ENCODE results near the gene ADAMTS14. TPM values are rescaled to one million over a fixed set of nuclear protein-coding genes. Genes with fewer than 3 reads are reported as not detected.
"Not testable (repeated sequence)": the region's sequence is repeated elsewhere in the genome, so short reads cannot be mapped to it uniquely, and the experiment has no call there.

The ADAMTS14 gene
- under 1 TPM; 0.24 to 0.37 TPM for total RNA-seq

- Mint-ChIP-seq H3K4me1 (ENCODE audit: low read depth) (peaks cover 7% of the 10 kb centered on the region), H3K27me3 (ENCODE audit: low read depth) (peaks cover 58% of the 10 kb centered on the region), H3K27ac (no peak within 1 kb of the TSS), H3K4me3 (peak within 1 kb of the TSS; percentile 68 to 69), H3K9me3 (no peaks in the 10 kb centered on the region), H3K36me3 (ENCODE audit: insufficient read depth in 2 of 2) (peaks cover 0 to 2% of the 10 kb centered on the region in 2 donors)
- peak; percentile 33 to 38 for DNase-seq
- peak; percentile 74 to 82 for ATAC-seq (replicated peaks in 1 of 2)
Measured at GRCh38 chr10:70672165-70673042, at the start of gene ADAMTS14. ADAMTS14 (plus strand) TSS chr10:70672506; CDS start chr10:70672803, 297 bp downstream.

- H3K27ac Mint-ChIP-seq, result no peak overlapping the region
Measured at GRCh38 chr10:70622541-70622940, 49.8 kb upstream of the ADAMTS14 start.

DNA sequence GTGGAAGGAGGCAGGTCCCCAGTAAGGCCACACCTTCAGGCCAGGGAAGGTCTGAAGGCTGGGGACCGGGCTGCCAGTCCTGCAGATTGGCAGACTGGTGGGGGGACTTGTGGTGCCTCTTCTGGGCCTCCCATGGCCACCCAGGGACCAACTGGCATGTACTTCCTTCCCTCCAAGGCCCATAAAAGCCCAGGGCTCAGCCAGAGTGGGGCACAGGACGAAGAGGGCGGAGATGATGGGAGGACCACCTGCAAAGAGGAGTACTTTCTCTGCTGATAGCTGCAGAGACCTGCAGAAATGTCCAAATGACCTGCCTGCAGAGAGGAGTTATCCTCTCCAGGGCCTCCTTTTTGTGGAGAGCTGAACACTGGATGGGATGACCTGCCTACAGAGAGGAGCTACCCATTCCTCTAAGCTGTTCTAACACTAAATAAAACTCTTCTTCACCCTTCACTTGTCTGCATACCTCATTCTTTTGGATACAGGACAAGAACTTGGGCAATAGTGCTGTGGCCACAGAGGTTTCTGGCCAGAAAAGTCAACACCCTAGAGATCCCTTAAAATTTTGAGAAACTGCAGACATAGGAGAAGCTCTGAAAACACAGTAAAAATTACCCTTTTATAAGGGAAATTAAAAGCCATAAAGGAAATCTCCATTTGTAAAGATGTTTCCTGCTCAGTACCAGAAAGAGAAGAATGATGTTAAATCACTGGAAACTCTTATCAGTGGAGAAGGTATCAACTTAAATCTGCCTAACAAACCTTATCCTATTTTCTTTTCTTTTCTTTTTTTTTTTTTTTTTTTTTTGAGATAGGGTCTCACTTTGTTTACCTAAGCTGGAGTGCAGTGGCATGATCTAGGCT lies 49.1 kb upstream of the ADAMTS14 start:
- Mint-ChIP-seq H3K4me3 (no peak overlapping the region), H3K9me3 (peaks cover 5 to 14% of the 10 kb centered on the region in 2 donors), H3K27ac (no peak overlapping the region), H3K36me3 (ENCODE audit: insufficient read depth in 2 of 2) (peaks cover 6 to 23% of the 10 kb centered on the region in 2 donors), H3K4me1 (ENCODE audit: low read depth) (peaks cover 16% of the 10 kb centered on the region), H3K27me3 (ENCODE audit: low read depth) (no peaks in the 10 kb centered on the region)
- DNase-seq (no peak), ATAC-seq (replicated peaks in 1 of 2) (no peak)

More at GRCh38 chr10:70622541-70622940, 49.8 kb upstream of the ADAMTS14 start:
- peaks cover under 1% of the 10 kb centered on the region for H3K27me3 Mint-ChIP-seq (ENCODE audit: low read depth)
- H3K4me3 Mint-ChIP-seq, result no peak overlapping the region
- ATAC-seq (replicated peaks in 1 of 2) (no peak), DNase-seq (no peak)
- peaks cover 4 to 11% of the 10 kb centered on the region in 2 donors for H3K9me3 Mint-ChIP-seq
- peaks cover 23% of the 10 kb centered on the region for H3K4me1 Mint-ChIP-seq (ENCODE audit: low read depth)
- peaks cover 6 to 18% of the 10 kb centered on the region in 2 donors for H3K36me3 Mint-ChIP-seq (ENCODE audit: insufficient read depth in 2 of 2)

- DNase-seq, result no peak
- no peak overlapping the region for H3K27ac Mint-ChIP-seq
- ATAC-seq (replicated peaks in 1 of 2), result no peak
- H3K4me1 Mint-ChIP-seq (ENCODE audit: low read depth), result peaks cover 5% of the 10 kb centered on the region
- H3K36me3 Mint-ChIP-seq (ENCODE audit: insufficient read depth in 2 of 2), result peaks cover 3 to 10% of the 10 kb centered on the region in 2 donors
- H3K4me3 Mint-ChIP-seq, result no peak overlapping the region
- no peaks in the 10 kb centered on the region for H3K27me3 Mint-ChIP-seq (ENCODE audit: low read depth)
- peaks cover 2 to 10% of the 10 kb centered on the region in 2 donors for H3K9me3 Mint-ChIP-seq
Measured at GRCh38 chr10:70626056-70626455, 46.2 kb upstream of the ADAMTS14 start.

GRCh38 chr10:70629338-70629737 lies 43.0 kb upstream of the ADAMTS14 start:
- Mint-ChIP-seq H3K4me3 (no peak overlapping the region), H3K4me1 (ENCODE audit: low read depth) (peaks cover 5% of the 10 kb centered on the region), H3K9me3 (peaks cover 2 to 8% of the 10 kb centered on the region in 2 donors), H3K27ac (no peak overlapping the region), H3K36me3 (ENCODE audit: insufficient read depth in 2 of 2) (peaks cover 2 to 10% of the 10 kb centered on the region in 2 donors), H3K27me3 (ENCODE audit: low read depth) (peaks cover 23% of the 10 kb centered on the region)
- DNase-seq (no peak), ATAC-seq (replicated peaks in 1 of 2) (no peak)

GRCh38 chr10:70631735-70632134 lies 40.6 kb upstream of the ADAMTS14 start:
- not testable (repeated sequence) for H3K36me3 Mint-ChIP-seq (ENCODE audit: insufficient read depth in 2 of 2); DNase-seq; H3K9me3 Mint-ChIP-seq; H3K27ac Mint-ChIP-seq; H3K4me1 Mint-ChIP-seq (ENCODE audit: low read depth); ATAC-seq (replicated peaks in 1 of 2); H3K4me3 Mint-ChIP-seq
- H3K27me3 Mint-ChIP-seq (ENCODE audit: low read depth), result peaks cover 27% of the 10 kb centered on the region

DNA sequence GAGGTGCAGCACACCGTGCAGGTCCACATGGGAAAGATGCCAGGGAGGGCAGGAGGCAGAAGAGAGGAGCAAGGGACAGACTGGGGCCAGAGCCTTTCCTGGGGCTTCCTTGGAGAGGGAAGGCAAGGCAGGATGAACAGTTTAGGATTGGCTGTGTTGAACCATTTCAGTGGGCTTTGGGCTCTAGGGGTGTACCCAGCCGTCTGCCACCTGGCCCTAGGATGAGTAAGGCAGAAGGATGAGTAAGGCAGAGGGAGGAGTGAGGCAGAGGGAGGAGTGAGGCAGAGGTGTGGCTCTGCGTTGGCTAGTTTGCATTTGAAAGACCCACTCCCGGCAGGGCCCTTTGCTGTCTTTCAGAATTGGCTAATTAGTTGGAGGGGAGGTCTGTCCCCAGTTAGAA lies 38.3 kb upstream of the ADAMTS14 start:
- Mint-ChIP-seq H3K4me1 (ENCODE audit: low read depth) (peaks cover 5% of the 10 kb centered on the region), H3K27me3 (ENCODE audit: low read depth) (peaks cover 27% of the 10 kb centered on the region), H3K9me3 (no peaks in the 10 kb centered on the region), H3K27ac (no peak overlapping the region), H3K4me3 (no peak overlapping the region), H3K36me3 (ENCODE audit: insufficient read depth in 2 of 2) (peaks cover 2% of the 10 kb centered on the region in 2 donors)
- DNase-seq, result no peak
- peak in 1 of 2 donors; percentile 54 for ATAC-seq (replicated peaks in 1 of 2)

GRCh38 chr10:70634515-70634914 lies 37.8 kb upstream of the ADAMTS14 start:
- H3K27me3 Mint-ChIP-seq (ENCODE audit: low read depth), result peaks cover 27% of the 10 kb centered on the region
- ATAC-seq (replicated peaks in 1 of 2); H3K4me3 Mint-ChIP-seq; H3K36me3 Mint-ChIP-seq (ENCODE audit: insufficient read depth in 2 of 2); H3K9me3 Mint-ChIP-seq; H3K27ac Mint-ChIP-seq; H3K4me1 Mint-ChIP-seq (ENCODE audit: low read depth); DNase-seq: not testable (repeated sequence)

- not testable (repeated sequence) for DNase-seq; H3K4me3 Mint-ChIP-seq; ATAC-seq (replicated peaks in 1 of 2); H3K36me3 Mint-ChIP-seq (ENCODE audit: insufficient read depth in 2 of 2); H3K4me1 Mint-ChIP-seq (ENCODE audit: low read depth); H3K27ac Mint-ChIP-seq; H3K9me3 Mint-ChIP-seq
- H3K27me3 Mint-ChIP-seq (ENCODE audit: low read depth), result peaks cover 11% of the 10 kb centered on the region
Measured at GRCh38 chr10:70639640-70640383, 32.5 kb upstream of the ADAMTS14 start.

DNA sequence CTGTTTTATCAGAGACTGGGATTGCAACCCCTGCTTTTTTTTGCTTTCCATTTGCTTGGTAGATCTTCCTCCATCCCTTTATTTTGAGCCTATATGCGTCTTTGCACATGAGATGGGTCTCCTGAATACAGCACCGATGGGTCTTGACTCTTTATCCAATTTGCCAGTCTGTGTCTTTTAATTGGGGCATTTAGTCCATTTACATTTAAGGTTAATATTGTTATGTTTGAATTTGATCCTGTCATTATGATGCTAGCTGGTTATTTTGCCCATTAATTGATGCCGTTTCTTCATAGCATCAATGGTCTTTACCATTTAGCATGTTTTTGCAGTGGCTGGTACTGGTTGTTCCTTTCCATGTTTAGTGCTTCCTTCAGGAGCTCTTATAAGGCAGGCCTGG lies 29.0 kb upstream of the ADAMTS14 start:
- peaks cover 11% of the 10 kb centered on the region for H3K27me3 Mint-ChIP-seq (ENCODE audit: low read depth)
- H3K4me3 Mint-ChIP-seq; DNase-seq; H3K9me3 Mint-ChIP-seq; ATAC-seq (replicated peaks in 1 of 2); H3K27ac Mint-ChIP-seq; H3K36me3 Mint-ChIP-seq (ENCODE audit: insufficient read depth in 2 of 2); H3K4me1 Mint-ChIP-seq (ENCODE audit: low read depth): not testable (repeated sequence)

DNA sequence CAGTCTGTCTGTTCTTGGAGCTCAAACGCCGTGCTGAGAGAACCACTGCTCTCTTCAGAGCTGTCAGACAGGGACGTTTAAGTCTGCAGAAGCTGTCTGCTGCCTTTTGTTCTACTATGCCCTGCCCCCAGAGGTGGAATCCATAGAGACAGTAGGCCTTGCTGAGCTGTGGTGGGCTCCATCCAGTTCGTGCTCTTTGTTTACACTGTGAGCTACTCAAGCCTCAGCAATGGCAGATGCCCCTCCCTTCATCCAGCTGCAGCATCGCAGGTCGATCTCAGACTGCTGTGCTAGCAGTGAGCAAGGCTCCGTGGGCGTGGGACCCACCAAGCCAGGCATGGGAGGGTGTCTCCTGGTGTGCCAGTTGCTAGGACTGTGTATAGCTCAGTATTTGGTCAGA lies 27.3 kb upstream of the ADAMTS14 start:
- not testable (repeated sequence) for ATAC-seq (replicated peaks in 1 of 2); H3K27ac Mint-ChIP-seq; H3K4me1 Mint-ChIP-seq (ENCODE audit: low read depth); DNase-seq; H3K4me3 Mint-ChIP-seq
- peaks cover 8 to 10% of the 10 kb centered on the region in 2 donors for H3K36me3 Mint-ChIP-seq (ENCODE audit: insufficient read depth in 2 of 2)
- peaks cover 11% of the 10 kb centered on the region for H3K27me3 Mint-ChIP-seq (ENCODE audit: low read depth)
- H3K9me3 Mint-ChIP-seq, result peaks cover 3 to 12% of the 10 kb centered on the region in 2 donors

DNA sequence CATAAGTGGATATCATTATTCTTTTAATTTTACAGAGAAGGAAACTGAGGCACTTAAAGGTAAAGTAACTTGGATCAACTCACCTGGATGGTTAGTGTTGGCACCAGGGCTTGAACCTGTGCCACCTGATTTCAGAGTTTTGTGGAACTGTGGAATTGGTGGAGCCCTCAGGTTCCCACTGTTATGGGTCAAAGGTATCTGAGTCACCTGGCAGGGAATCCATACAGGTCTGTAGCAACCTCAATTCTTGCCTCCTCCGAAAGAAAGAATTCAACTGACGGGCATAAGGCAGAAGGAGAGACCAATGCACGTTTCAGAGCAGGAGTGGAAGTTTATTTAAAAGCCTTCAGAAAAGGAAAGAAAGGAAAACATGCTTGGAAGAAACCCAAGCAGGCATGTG lies 25.2 kb upstream of the ADAMTS14 start:
- H3K4me1 Mint-ChIP-seq (ENCODE audit: low read depth), result no peaks in the 10 kb centered on the region
- H3K4me3 Mint-ChIP-seq, result no peak overlapping the region
- ATAC-seq (replicated peaks in 1 of 2), result no peak

More for the DNA sequence above, 25.2 kb upstream of the ADAMTS14 start:
- Mint-ChIP-seq H3K27ac (no peak overlapping the region), H3K36me3 (ENCODE audit: insufficient read depth in 2 of 2) (peaks cover 13 to 14% of the 10 kb centered on the region in 2 donors), H3K9me3 (peaks cover 11 to 21% of the 10 kb centered on the region in 2 donors), H3K27me3 (ENCODE audit: low read depth) (peaks cover 11% of the 10 kb centered on the region)
- DNase-seq, result no peak
